MM.1S (cell line): ENCODE results near the gene LMCD1.

ENCODE experiments used
- DNase-seq: peaks from one replicate; pipeline ENCODE4 v3.0.0-alpha.2; 2015
- H2AFZ ChIP-seq: fragments of 300-600 bp; sonication (generic); 2 replicates; pipeline ENCODE4 v1.6.0; 2016; ENCODE audit warnings: antibody characterized with exemption, low read length
- H3F3A ChIP-seq: fragments of 300-600 bp; sonication (generic); 2 replicates; pipeline ENCODE4 v1.6.1; 2016; ENCODE audit warnings: mild to moderate bottlenecking, antibody characterized with exemption, low read length, moderate library complexity, mixed read lengths; ENCODE audit not compliant: insufficient read depth
- H3K27ac ChIP-seq: fragments of 300-600 bp; sonication (generic); 2 replicates; pipeline ENCODE4 v1.5.1; 2016; ENCODE audit warnings: mild to moderate bottlenecking, low read length
- H3K27me3 ChIP-seq: fragments of 300-600 bp; sonication (generic); replicated peaks from 2 replicates; pipeline ENCODE4 v1.6.0; 2016; ENCODE audit warnings: low read length; ENCODE audit not compliant: insufficient read depth
- H3K36me3 ChIP-seq: fragments of 300-600 bp; sonication (generic); replicated peaks from 2 replicates; pipeline ENCODE4 v1.6.1; 2016; ENCODE audit warnings: mild to moderate bottlenecking, low read length, mixed read lengths; ENCODE audit not compliant: insufficient read depth
- H3K4me1 ChIP-seq: fragments of 300-600 bp; sonication (generic); 2 replicates; pipeline ENCODE4 v1.6.1; 2016; ENCODE audit warnings: low read length, mixed read lengths
- H3K4me2 ChIP-seq: fragments of 300-600 bp; sonication (generic); 2 replicates; pipeline ENCODE4 v1.6.0; 2016; ENCODE audit warnings: low read depth, low read length
- H3K4me3 ChIP-seq: fragments of 300-600 bp; sonication (generic); 2 replicates; pipeline ENCODE4 v1.5.1; 2016; ENCODE audit warnings: low read length, mixed read lengths
- H3K79me2 ChIP-seq: fragments of 300-600 bp; sonication (generic); 2 replicates; pipeline ENCODE4 v1.6.1; 2016; ENCODE audit warnings: mixed run types, low read length, mixed read lengths
- H3K9ac ChIP-seq: fragments of 300-600 bp; sonication (generic); 2 replicates; pipeline ENCODE4 v1.6.1; 2016; ENCODE audit warnings: low read length, mixed read lengths
- H3K9me2 ChIP-seq: fragments of 300-600 bp; sonication (generic); replicated peaks from 2 replicates; pipeline ENCODE4 v1.6.1; 2016; ENCODE audit warnings: mild to moderate bottlenecking, low read length, mixed read lengths; ENCODE audit not compliant: insufficient read depth
- H3K9me3 ChIP-seq: fragments of 300-600 bp; sonication (generic); replicated peaks from 2 replicates; pipeline ENCODE4 v1.6.1; 2016; ENCODE audit warnings: mild to moderate bottlenecking, low read length, mixed read lengths; ENCODE audit not compliant: insufficient read depth
- H4K20me1 ChIP-seq: fragments of 300-600 bp; sonication (generic); 2 replicates; pipeline ENCODE4 v1.6.1; 2016; ENCODE audit warnings: mild to moderate bottlenecking, low read length, moderate library complexity, mixed read lengths; ENCODE audit not compliant: insufficient read depth
- EZH2 ChIP-seq: fragments of 300-600 bp; sonication (generic); optimal IDR thresholded peaks from 2 replicates; pipeline ENCODE3; 2017; ENCODE audit warnings: low read depth, mild to moderate bottlenecking, antibody characterized with exemption, low read length, mixed read lengths
- EZH2phosphoT487 ChIP-seq: fragments of 300-600 bp; sonication (generic); IDR thresholded peaks from 2 replicates; pipeline ENCODE4 v1.6.1; 2018; ENCODE audit warnings: antibody characterized with exemption, low read length
- TF ChIP-seq, protein P1 (sequence below): fragments of 300-600 bp; sonication (generic); IDR thresholded peaks from 2 replicates; pipeline ENCODE4 v1.5.1; 2016; ENCODE audit warnings: antibody characterized with exemption, low read length, mixed read lengths

The LMCD1 gene

GRCh38 chr3:8561370-8561769 is 59.7 kb downstream of the LMCD1 start:
- no peaks in the 10 kb centered on the region for H3K79me2 ChIP-seq
- no peaks in the 10 kb centered on the region for H3K4me1 ChIP-seq
- no peak overlapping the region for H3K27ac ChIP-seq
- H3K9ac ChIP-seq, result no peak overlapping the region
- no peak overlapping the region for H3K4me2 ChIP-seq
- H2AFZ ChIP-seq, result no peak overlapping the region
- H3K9me3 ChIP-seq, result no peaks in the 10 kb centered on the region
- no peak for DNase-seq
- no peaks in the 10 kb centered on the region for H3K9me2 ChIP-seq
- no peaks in the 10 kb centered on the region for H4K20me1 ChIP-seq
- H3K4me3 ChIP-seq, result no peak overlapping the region
- H3K27me3 ChIP-seq, result no peaks in the 10 kb centered on the region
- TF ChIP-seq, protein P1, sequence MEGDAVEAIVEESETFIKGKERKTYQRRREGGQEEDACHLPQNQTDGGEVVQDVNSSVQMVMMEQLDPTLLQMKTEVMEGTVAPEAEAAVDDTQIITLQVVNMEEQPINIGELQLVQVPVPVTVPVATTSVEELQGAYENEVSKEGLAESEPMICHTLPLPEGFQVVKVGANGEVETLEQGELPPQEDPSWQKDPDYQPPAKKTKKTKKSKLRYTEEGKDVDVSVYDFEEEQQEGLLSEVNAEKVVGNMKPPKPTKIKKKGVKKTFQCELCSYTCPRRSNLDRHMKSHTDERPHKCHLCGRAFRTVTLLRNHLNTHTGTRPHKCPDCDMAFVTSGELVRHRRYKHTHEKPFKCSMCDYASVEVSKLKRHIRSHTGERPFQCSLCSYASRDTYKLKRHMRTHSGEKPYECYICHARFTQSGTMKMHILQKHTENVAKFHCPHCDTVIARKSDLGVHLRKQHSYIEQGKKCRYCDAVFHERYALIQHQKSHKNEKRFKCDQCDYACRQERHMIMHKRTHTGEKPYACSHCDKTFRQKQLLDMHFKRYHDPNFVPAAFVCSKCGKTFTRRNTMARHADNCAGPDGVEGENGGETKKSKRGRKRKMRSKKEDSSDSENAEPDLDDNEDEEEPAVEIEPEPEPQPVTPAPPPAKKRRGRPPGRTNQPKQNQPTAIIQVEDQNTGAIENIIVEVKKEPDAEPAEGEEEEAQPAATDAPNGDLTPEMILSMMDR, result no peak
- H3F3A ChIP-seq, result no peaks in the 10 kb centered on the region
- no peaks in the 10 kb centered on the region for H3K36me3 ChIP-seq

- no peaks in the 10 kb centered on the region for H3F3A ChIP-seq
- TF ChIP-seq EZH2 (no peak), EZH2phosphoT487 (no peak)
- TF ChIP-seq, protein P1, result no peak
- H3K36me3 ChIP-seq, result no peaks in the 10 kb centered on the region
- H3K9me3 ChIP-seq, result no peaks in the 10 kb centered on the region
- no peak overlapping the region for H3K9ac ChIP-seq
- H3K27me3 ChIP-seq, result no peaks in the 10 kb centered on the region
- no peaks in the 10 kb centered on the region for H3K4me1 ChIP-seq
- H3K4me3 ChIP-seq, result no peak overlapping the region
- no peak overlapping the region for H2AFZ ChIP-seq
- no peak overlapping the region for H3K4me2 ChIP-seq
- H3K9me2 ChIP-seq, result no peaks in the 10 kb centered on the region
- no peaks in the 10 kb centered on the region for H3K79me2 ChIP-seq
- DNase-seq, result no peak
- no peaks in the 10 kb centered on the region for H4K20me1 ChIP-seq
- no peak overlapping the region for H3K27ac ChIP-seq
Observed at GRCh38 chr3:8562081-8562595, 60.5 kb downstream of the LMCD1 start.

DNA sequence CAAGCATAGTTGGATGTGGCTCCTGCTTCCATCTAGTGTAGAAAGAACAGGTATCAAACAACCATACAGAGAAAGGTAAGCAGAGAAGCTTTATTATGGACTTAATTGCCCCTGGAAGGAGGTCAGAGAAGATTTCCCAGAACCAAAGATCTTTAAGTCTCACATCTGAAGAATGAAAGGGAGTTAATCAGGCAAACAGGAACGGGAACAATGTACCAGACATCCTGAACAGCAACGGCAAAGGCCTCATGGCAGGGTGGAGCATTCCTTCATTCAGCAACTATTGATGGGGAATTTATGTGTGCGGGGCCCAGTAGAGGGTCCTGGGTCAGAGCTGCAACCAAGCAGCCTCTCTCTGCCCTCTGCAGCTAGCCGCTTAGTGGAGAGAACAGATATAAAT is 61.5 kb downstream of the LMCD1 start:
- H3K79me2 ChIP-seq, result no peaks in the 10 kb centered on the region
- H3K36me3 ChIP-seq, result no peaks in the 10 kb centered on the region
- no peak overlapping the region for H3K4me3 ChIP-seq
- DNase-seq, result no peak
- H3K9me2 ChIP-seq, result no peaks in the 10 kb centered on the region
- no peaks in the 10 kb centered on the region for H3K9me3 ChIP-seq
- H2AFZ ChIP-seq, result no peak overlapping the region
- H3F3A ChIP-seq, result no peaks in the 10 kb centered on the region
- H3K9ac ChIP-seq, result no peak overlapping the region
- TF ChIP-seq EZH2phosphoT487 (no peak), EZH2 (no peak)
- TF ChIP-seq, protein P1, result no peak
- no peaks in the 10 kb centered on the region for H4K20me1 ChIP-seq
- H3K27ac ChIP-seq, result no peak overlapping the region
- no peak overlapping the region for H3K4me2 ChIP-seq
- H3K27me3 ChIP-seq, result no peaks in the 10 kb centered on the region
- no peaks in the 10 kb centered on the region for H3K4me1 ChIP-seq
